HG03139 (cell line): ENCODE results near the gene GPR18.

Experiments
- ATAC-seq: cut with Tn5 transposase; IDR thresholded peaks from one replicate; pipeline ENCODE4 v1.9.1; 2021; ENCODE audit not compliant: unreplicated experiment

Gene GPR18

GRCh38 chr13:99293178-99293577, 35.0 kb upstream of the GPR18 start:
- ATAC-seq = no peak

DNA sequence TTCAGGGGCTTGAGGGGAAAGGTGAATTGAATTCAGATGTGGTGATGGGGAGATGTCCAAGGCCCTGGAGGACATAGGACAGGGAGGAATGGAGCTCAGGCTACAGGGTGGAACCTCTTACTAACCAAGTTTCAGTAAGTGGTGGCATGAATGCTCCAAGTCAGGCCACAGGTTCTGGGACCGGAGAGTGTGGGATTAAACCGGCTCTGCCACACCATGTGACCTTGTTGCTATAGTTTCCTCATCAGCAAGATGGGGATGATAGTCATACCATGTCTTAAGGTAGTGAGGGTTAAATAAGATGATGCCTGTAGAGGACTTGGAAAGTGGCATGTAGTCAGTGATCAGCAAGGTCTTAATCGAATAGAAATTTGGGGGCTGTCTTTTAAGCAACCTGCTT, 32.7 kb upstream of the GPR18 start:
- ATAC-seq = no peak

GRCh38 chr13:99289674-99290337, 31.6 kb upstream of the GPR18 start:
- no peak for ATAC-seq

DNA sequence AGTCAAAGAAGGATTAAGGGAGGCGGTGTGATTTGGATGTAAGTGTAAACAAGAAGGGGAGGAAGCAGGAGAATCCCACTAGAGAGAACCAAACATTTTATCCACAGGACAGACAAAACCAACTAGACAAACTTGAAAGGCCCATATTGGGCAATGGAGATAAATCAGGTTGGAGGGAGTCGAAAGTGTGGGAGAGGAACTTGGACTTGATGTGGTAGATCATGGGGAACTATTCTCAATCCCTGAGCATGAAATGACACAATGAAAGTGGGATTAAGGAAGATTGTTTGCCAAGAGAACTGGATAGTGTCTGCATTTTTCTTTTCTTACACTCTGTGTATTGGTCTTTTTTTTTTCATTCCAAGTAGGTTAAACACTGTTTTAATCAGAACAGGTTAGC, 31.1 kb upstream of the GPR18 start:
- ATAC-seq = no peak

DNA sequence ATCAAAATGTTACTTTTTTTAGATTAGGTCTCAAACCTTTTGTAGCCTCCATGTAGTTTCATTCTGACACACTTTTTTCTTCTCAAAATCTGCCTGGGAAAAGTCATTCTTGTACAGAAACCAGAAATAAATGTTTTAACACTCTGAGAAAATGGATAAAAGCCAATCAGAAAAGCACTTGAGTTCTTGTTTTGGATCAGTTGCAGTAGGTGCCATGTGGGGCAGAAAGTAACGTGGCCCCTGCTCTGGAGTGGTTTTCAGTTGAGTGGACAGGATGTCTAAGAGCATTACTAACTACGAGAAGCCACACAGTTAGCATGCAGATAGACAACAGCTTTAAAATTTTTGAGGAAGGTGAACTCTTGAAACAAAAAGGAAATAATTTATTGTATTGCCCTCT, 29.9 kb upstream of the GPR18 start:
- peak; percentile 82 for ATAC-seq

GRCh38 chr13:99287551-99287950, 29.4 kb upstream of the GPR18 start:
- no peak for ATAC-seq

- no peak for ATAC-seq
Measured at GRCh38 chr13:99285432-99286182, 27.4 kb upstream of the GPR18 start.

DNA sequence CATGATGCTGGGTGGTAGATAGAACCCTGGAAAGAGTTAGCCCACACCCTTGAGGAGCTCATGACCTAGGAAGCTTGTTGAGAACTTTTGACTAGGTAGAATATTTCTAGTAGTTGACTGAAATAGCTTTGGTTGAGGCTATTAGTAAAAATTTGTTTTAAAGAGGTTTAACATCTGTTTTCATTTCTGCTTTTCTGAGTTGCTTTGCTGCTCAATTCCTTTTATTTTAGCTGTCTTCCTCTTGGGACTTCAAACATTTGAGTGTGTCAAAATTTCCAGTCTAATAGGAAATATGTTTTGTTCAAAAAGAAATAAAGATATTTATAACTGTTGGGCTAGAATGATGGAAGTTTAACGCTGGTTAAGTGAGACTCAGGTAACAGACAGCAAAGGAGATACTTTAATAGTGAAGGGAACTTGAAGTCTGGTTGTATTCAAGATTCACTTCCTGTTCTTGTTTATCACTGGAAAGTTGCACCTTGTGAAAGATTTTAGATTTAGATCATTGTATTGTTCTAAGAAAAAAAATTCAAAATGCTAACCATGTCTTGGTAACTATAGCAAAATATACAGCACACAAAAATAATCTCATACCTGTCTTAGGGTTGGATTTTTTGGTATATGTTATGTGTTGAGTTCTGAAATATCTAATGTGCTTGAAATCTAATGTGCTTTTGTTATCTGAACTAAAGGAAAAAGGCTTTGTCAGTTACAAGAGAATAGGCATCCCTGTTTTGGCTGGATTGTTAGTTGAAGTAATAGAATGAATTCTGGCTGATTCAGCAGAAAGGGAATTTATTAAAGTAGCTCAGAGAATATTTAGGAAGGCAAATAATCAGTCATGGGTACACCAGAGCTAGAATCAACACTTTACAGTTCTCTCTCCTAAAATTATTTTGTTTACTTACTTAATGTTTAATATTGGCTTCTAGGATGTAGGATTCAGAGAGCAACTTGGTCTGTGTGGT, 24.4 kb upstream of the GPR18 start:
- ATAC-seq = peak; percentile 46

GRCh38 chr13:99281811-99282263, 23.7 kb upstream of the GPR18 start:
- peak; percentile 58 for ATAC-seq

- no peak for ATAC-seq
Measured at GRCh38 chr13:99280166-99280565, 22.0 kb upstream of the GPR18 start.

DNA sequence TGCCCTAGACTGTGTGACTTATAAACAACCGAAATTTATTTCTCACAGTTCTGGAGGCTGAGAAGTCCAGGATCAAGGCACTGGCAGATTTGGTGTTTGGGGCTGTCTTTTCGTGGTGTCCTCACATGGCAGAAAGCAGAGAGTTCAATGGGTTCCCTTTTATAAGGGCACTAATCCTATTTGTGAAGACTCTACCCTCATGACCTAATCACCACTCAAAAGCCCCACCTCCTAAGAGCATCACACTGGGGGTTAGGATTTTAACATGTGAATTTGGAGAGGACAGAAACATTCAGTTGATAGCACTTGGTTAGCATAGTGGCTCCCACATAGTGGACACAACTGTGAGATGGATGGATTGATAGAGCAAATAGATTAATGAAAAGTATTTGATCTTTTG, 21.5 kb upstream of the GPR18 start:
- no peak for ATAC-seq

GRCh38 chr13:99278843-99279242, 20.7 kb upstream of the GPR18 start:
- ATAC-seq = no peak

GRCh38 chr13:99278200-99278599, 20.0 kb upstream of the GPR18 start:
- no peak for ATAC-seq

DNA sequence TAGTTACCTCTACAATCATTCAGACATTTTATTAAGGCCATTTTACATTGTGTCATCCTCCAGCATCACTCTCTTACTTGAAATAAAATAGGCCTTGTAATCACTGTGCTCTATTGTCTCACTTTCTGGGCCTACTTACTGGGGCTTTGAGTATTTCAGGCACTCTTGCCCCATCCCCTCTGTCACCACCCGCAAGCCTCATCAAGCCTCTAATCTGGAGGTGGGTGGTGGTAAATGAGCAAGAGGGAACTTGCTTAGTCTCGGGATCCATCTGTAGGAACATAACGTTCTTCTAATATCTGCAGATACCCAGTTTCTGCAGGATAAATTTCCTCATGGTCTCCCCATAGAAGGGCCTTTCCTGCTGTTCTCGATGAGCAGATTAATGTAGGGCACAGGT, 19.4 kb upstream of the GPR18 start:
- ATAC-seq = no peak

DNA sequence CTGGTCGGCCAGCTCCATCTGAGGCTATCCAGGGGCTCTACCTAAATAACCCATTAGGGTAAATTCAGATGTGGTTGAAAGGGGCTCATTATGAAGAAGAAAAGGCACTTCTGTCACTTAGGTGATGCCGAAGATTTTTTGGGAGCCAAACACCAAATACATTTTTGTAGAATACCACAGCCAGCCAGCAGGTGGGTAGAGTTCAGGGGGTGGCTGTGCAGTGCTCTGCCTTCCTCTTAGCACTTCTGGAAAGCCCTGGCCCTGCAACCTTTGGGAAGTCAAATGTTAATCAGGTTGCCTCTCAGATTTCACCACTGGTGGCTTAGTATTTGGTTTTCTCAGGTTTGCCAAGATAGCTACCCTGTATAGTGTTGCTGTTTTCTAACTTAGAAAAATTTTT, 18.5 kb upstream of the GPR18 start:
- no peak for ATAC-seq

DNA sequence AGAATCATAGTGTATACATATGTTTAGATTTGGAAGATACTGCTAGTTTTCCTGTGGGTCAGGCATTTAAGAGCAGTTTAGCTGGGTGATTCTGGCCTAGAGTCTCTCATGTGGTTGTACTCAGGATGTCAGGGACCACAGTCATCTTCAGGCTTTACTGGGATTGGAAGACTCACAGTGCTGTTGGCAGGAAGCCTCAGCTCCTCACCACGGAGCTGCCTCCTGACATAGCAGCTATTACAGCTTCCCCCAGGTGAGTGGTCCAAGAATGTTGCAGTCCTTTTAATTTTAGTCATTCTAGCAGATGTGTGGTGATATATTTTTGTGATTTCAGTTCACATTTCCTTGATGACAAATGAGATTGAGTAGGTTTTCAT, 16.9 kb upstream of the GPR18 start:
- no peak for ATAC-seq

DNA sequence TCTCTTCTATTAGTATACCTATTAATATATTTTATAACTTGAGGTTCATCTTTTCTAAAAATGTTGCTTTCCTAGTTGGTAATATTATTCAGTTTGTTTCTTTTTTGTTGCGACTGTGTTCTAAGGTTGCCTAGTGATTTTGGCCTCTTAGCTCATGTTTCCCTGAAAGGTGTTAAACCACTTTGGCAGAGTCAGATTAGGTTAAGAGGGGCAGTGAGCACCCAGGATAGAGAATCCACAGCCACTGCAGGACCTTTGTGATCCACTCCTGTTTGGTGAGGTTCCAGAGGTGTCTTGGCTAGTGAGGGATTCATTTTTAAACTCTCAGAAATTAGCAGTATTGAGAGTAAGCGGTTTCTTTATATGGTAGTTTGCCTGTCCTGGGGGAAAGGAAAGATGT, 14.9 kb upstream of the GPR18 start:
- ATAC-seq = no peak

GRCh38 chr13:99272481-99272880, 14.3 kb upstream of the GPR18 start:
- ATAC-seq = no peak

GRCh38 chr13:99271249-99271648, 13.1 kb upstream of the GPR18 start:
- no peak for ATAC-seq

GRCh38 chr13:99270518-99270917, 12.3 kb upstream of the GPR18 start:
- no peak for ATAC-seq

GRCh38 chr13:99269627-99270241, 11.6 kb upstream of the GPR18 start:
- ATAC-seq = peak; percentile 68
